Kidney (tissue), 14 donors: Measurements from ENCODE around the gene PSEN1. TPM values are rescaled to one million over a fixed set of nuclear protein-coding genes. Genes with fewer than 3 reads are reported as not detected.
A peak's percentile ranks its signal among the peaks of the same experiment; 100 is the strongest.

Experiments used
- DNase-seq, 5 donors: peaks; one replicate each; pipeline ENCODE4 v3.0.0-alpha.2; 2013 to 2020
- FAIRE-seq: peaks from 2 replicates; lab custom pipeline; 2012; peaks lifted over from hg19 to GRCh38; lab: Jason Lieb, UNC
- H3K27ac ChIP-seq, 2 donors: one replicate each; pipeline ENCODE4 v1.7.0; 2013; ENCODE audit warnings: low read depth in 2 of 2, low read length in 2 of 2, inconsistent platforms in 1 of 2
- H3K27me3 ChIP-seq: one replicate; pipeline ENCODE4 v1.7.1; 2013; ENCODE audit warnings: low read length, inconsistent platforms; ENCODE audit not compliant: control insufficient read depth, insufficient read depth
- H3K36me3 ChIP-seq, 3 donors: one replicate each; pipeline versions ENCODE4 v1.7.0 to v1.7.1; 2013; ENCODE audit warnings: low read length in 3 of 3, control low read depth in 1 of 3, inconsistent platforms in 1 of 3; ENCODE audit not compliant: insufficient read depth in 3 of 3, control insufficient read depth in 2 of 3
- H3K4me1 ChIP-seq, 3 donors: one replicate each; pipeline versions ENCODE4 v1.7.0 to v1.7.1; 2013; ENCODE audit warnings: low read length in 3 of 3, inconsistent platforms in 1 of 3, low read depth in 1 of 3; ENCODE audit not compliant: control insufficient read depth in 2 of 3, insufficient read depth in 2 of 3
- H3K4me3 ChIP-seq, 3 donors: one replicate each; pipeline versions ENCODE4 v1.7.0 to v1.8.1; 2013; ENCODE audit warnings: low read length in 3 of 3, control low read depth in 1 of 3, inconsistent platforms in 1 of 3
- H3K9ac ChIP-seq, 3 donors: one replicate each; pipeline versions ENCODE4 v1.7.0 to v1.7.1; 2013; ENCODE audit warnings: low read length in 3 of 3, control low read depth in 1 of 3, inconsistent platforms in 1 of 3
- H3K9me3 ChIP-seq, 3 donors: one replicate each; pipeline versions ENCODE4 v1.7.0 to v1.7.1; 2013; ENCODE audit warnings: low read length in 3 of 3, control low read depth in 1 of 3, inconsistent platforms in 1 of 3; ENCODE audit not compliant: control insufficient read depth in 2 of 3, insufficient read depth in 1 of 3
- CTCF ChIP-seq: IDR thresholded peaks from 3 replicates; pipeline ENCODE4 v1.5.1; 2012; ENCODE audit warnings: mild to moderate bottlenecking, moderate library complexity, borderline replicate concordance; ENCODE audit not compliant: insufficient read depth; ENCODE audit errors: extremely low read depth
- intact Hi-C: fragments of 100-400 bp; cut with DNase I; formaldehyde crosslinking; loops from one replicate; pipeline ENCODE4 v1.11.1; 2022
- polyA plus RNA-seq: library from polyadenylated mRNA; stranded (reverse); fragments of 350-450 nt; fragmentation: Illumina TruSeq; extraction: RNeasy Lipid Tissue Mini Kit (QIAGEN cat#74804); gene quantifications from one replicate; pipeline ENCODE4 v1.2.3, GENCODE V29; 2014; ENCODE audit warnings: low read depth, low replicate concordance; ENCODE audit not compliant: insufficient read depth
- total RNA-seq: library from RNA; stranded (reverse); fragmentation: NEBNext Ultra II Directional; extraction: Animal tissue kit (Norgen Biotek cat#: 25700); gene quantifications from one replicate; pipeline ENCODE4 v1.2.1, GENCODE V29; 2021
- donor health status: control.
- donor health status: control.
- donor health status: control.
- donor health status: control.
- donor health status: control.
- donor health status: DM: yes; HTN: yes; CAD: no.
- donor health status: Normal renal cell carcinoma (clear cell type).

The PSEN1 gene
- total and polyA plus RNA-seq, 2 donors from 2014 or later, result 33.5 to 68.6 TPM

DNA sequence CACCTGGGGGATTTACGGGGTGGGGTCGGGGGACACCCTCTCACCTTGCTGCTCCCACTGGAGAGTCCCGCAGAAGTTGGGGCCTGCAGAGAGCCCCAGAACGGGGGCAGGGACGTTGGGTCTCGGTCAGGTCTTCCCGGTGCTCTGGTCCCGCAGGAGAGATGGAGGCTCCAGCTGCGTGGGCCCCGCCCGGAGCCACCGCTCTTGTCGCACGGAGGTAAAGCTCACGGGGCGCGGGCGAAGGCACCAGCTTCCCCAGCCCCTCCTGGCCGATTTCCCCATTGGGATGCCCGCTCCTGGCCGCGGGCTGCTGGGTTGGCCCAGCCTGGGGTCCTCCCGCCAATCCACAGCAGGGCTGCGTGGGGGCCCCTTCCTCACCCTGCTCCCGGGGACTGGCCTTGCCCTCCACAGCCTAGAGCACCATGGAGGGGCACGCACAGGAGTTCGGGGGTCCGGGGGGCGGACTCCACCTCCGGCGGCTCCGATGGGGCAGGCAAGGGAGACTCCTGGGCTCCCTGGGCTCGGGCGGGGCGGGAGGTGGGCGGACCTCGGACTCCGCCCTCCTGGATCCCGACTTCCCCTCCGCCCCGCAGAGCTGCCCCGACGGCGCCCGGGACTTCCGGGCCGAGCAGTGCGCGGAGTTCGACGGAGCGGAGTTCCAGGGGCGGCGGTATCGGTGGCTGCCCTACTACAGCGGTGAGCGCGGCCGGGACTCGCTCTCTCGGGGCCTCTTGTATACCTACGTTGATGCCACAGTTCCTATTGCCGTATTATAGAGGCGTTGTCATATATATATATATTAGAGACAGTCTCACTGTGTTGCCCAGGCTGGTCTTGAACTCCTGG is 109.4 kb downstream of the PSEN1 start:
- no peak for TF ChIP-seq CTCF
- no peak for FAIRE-seq
- H3K27me3 ChIP-seq, result no peaks in the 10 kb centered on the region
- peaks cover 0 to 7% (median 0%) of the 10 kb centered on the region in 3 donors for H3K36me3 ChIP-seq
- no peak overlapping the region for H3K27ac ChIP-seq
- intact Hi-C loops, result no loop called here
- no peaks in the 10 kb centered on the region for H3K9me3 ChIP-seq
- peak in 4 of 5 donors; percentile 58 to 86 (median 79) for DNase-seq
- H3K9ac ChIP-seq, result no peak overlapping the region
- H3K4me1 ChIP-seq, result peaks cover 0 to 16% (median 0%) of the 10 kb centered on the region in 3 donors
- H3K4me3 ChIP-seq, result peak overlapping the region in 2 of 3 donors; percentile 21 to 47

GRCh38 chr14:73246387-73247150 is 110.3 kb downstream of the PSEN1 start:
- Histone ChIP-seq H3K9ac (no peak overlapping the region), H3K27ac (no peak overlapping the region)
- intact Hi-C loops, result no loop called here

GRCh38 chr14:73248108-73248868 is 112.0 kb downstream of the PSEN1 start:
- Histone ChIP-seq H3K27me3 (no peaks in the 10 kb centered on the region), H3K4me3 (no peak overlapping the region), H3K9me3 (no peaks in the 10 kb centered on the region), H3K9ac (no peak overlapping the region), H3K36me3 (peaks cover 0 to 7% (median 0%) of the 10 kb centered on the region in 3 donors), H3K4me1 (peaks cover 0 to 7% (median 3%) of the 10 kb centered on the region in 3 donors), H3K27ac (no peak overlapping the region)
- TF ChIP-seq CTCF, result no peak
- FAIRE-seq, result no peak
- intact Hi-C loops, result no loop called here
- DNase-seq, result peak in 3 of 5 donors; percentile 39 to 56 (median 49)

More at GRCh38 chr14:73246387-73247150, 110.3 kb downstream of the PSEN1 start:
- DNase-seq (peak in 1 of 5 donors; percentile 18), FAIRE-seq (no peak)
- Histone ChIP-seq H3K4me1 (peaks cover 0 to 9% (median 0%) of the 10 kb centered on the region in 3 donors), H3K4me3 (peak overlapping the region in 1 of 3 donors; percentile 47), H3K36me3 (peaks cover 0 to 7% (median 0%) of the 10 kb centered on the region in 3 donors), H3K27me3 (no peaks in the 10 kb centered on the region), H3K9me3 (no peaks in the 10 kb centered on the region)
- TF ChIP-seq CTCF, result no peak
